NCI-H510A treated with DMSO at 0.1 percent for 48 hours (cell line): Measurements from ENCODE around the gene FAAP24.
A peak's percentile ranks its signal among the peaks of the same experiment; 100 is the strongest.
"Not testable (repeated sequence)": the region's sequence is repeated elsewhere in the genome, so short reads cannot be mapped to it uniquely, and the experiment has no call there.

Source experiments
- DNase-seq: peaks from one replicate; lab custom pipeline; 2025; lab: John Stamatoyannopoulos, UW

FAAP24 gene

GRCh38 chr19:32971715-32972540, at the start of gene FAAP24, which contains the start of gene CEP89:
Gene FAAP24 (plus strand): TSS chr19:32972242. CDS start chr19:32973197, 955 bp downstream.
Gene CEP89 (minus strand): TSS chr19:32971958. CDS start chr19:32971874, 84 bp downstream.
- peak; percentile 98 for DNase-seq

- DNase-seq = peak; percentile 79
Measured at GRCh38 chr19:32924200-32924599, 47.8 kb upstream of the FAAP24 start.

GRCh38 chr19:32928806-32929205, 43.2 kb upstream of the FAAP24 start:
- peak; percentile 94 for DNase-seq

- no peak for DNase-seq
Measured at GRCh38 chr19:32930567-32930966, 41.5 kb upstream of the FAAP24 start.

- no peak for DNase-seq
Measured at GRCh38 chr19:32933571-32933970, 38.5 kb upstream of the FAAP24 start.

GRCh38 chr19:32935629-32936028, 36.4 kb upstream of the FAAP24 start:
- DNase-seq = no peak

- DNase-seq = no peak
Measured at GRCh38 chr19:32936065-32936464, 36.0 kb upstream of the FAAP24 start.

- peak; percentile 21 for DNase-seq
Measured at GRCh38 chr19:32941273-32941672, 30.8 kb upstream of the FAAP24 start.

GRCh38 chr19:32945260-32945659, 26.8 kb upstream of the FAAP24 start:
- DNase-seq = peak; percentile 68

- DNase-seq = no peak
Measured at GRCh38 chr19:32966750-32967149, 5.3 kb upstream of the FAAP24 start.

GRCh38 chr19:32969549-32969948, 2.5 kb upstream of the FAAP24 start:
- no peak for DNase-seq

GRCh38 chr19:32971012-32971595, 938 bp upstream of the FAAP24 start:
- DNase-seq = no peak

GRCh38 chr19:32976223-32976805, 4.3 kb downstream of the FAAP24 start:
- DNase-seq = peak; percentile 84

GRCh38 chr19:32977280-32977679, 5.2 kb downstream of the FAAP24 start:
- DNase-seq = no peak

- not testable (repeated sequence) for DNase-seq
Measured at GRCh38 chr19:32977813-32978212, 5.8 kb downstream of the FAAP24 start.

GRCh38 chr19:32979807-32980206, 7.8 kb downstream of the FAAP24 start:
- DNase-seq = not testable (repeated sequence)

GRCh38 chr19:32982488-32982887, 10.4 kb downstream of the FAAP24 start:
- DNase-seq = not testable (repeated sequence)

GRCh38 chr19:32988254-32988653, 16.2 kb downstream of the FAAP24 start:
- not testable (repeated sequence) for DNase-seq

- DNase-seq = no peak
Measured at GRCh38 chr19:32988724-32989123, 16.7 kb downstream of the FAAP24 start.

GRCh38 chr19:32995966-32996365, 23.9 kb downstream of the FAAP24 start:
- DNase-seq = not testable (repeated sequence)

- DNase-seq = not testable (repeated sequence)
Measured at GRCh38 chr19:32997061-32997464, 25.0 kb downstream of the FAAP24 start.

GRCh38 chr19:32997716-32998355, 25.8 kb downstream of the FAAP24 start:
- DNase-seq = no peak
